Mesenchymal stem cell (in vitro differentiated cells and primary cell): Measurements from ENCODE around the gene ENTHD1.

ENCODE experiments used
- DNase-seq: peaks from one replicate; pipeline ENCODE4 v3.0.0-alpha.2; 2013
- H2AFZ ChIP-seq: one replicate; pipeline ENCODE4 v1.6.1; 2013; ENCODE audit warnings: low read depth, mild to moderate bottlenecking, control low read depth, inconsistent platforms, low read length, moderate library complexity
- H2AK5ac ChIP-seq: 2 replicates; pipeline ENCODE4 v1.6.1; 2013; ENCODE audit warnings: low read length, moderate library complexity, mild to moderate bottlenecking, inconsistent platforms; ENCODE audit not compliant: severe bottlenecking
- H2BK120ac ChIP-seq: one replicate; pipeline ENCODE4 v1.6.1; 2013; ENCODE audit warnings: low read depth, mild to moderate bottlenecking, inconsistent platforms, low read length, moderate library complexity
- H2BK12ac ChIP-seq, 2 experiments: one replicate each; pipeline ENCODE4 v1.6.1; 2013; ENCODE audit warnings: inconsistent platforms in 2 of 2, low read length in 2 of 2, mild to moderate bottlenecking in 2 of 2, moderate library complexity in 2 of 2, control low read depth in 1 of 2
- H2BK15ac ChIP-seq: one replicate; pipeline ENCODE4 v1.6.1; 2013; ENCODE audit warnings: mild to moderate bottlenecking, low read depth, inconsistent platforms; ENCODE audit not compliant: poor library complexity, severe bottlenecking
- H2BK5ac ChIP-seq: 2 replicates; pipeline ENCODE4 v1.6.1; 2013; ENCODE audit warnings: low read depth, mild to moderate bottlenecking, low read length, control low read depth, inconsistent platforms; ENCODE audit not compliant: poor library complexity, severe bottlenecking
- H3K14ac ChIP-seq, 2 experiments: one replicate each; pipeline ENCODE4 v1.6.1; 2013; ENCODE audit warnings: inconsistent platforms in 2 of 2, low read length in 2 of 2, control low read depth in 1 of 2, mild to moderate bottlenecking in 1 of 2, moderate library complexity in 1 of 2
- H3K18ac ChIP-seq, 2 experiments: one replicate each; pipeline ENCODE4 v1.6.1; 2013; ENCODE audit warnings: inconsistent platforms in 2 of 2, low read length in 2 of 2, control low read depth in 1 of 2, low read depth in 1 of 2, mild to moderate bottlenecking in 1 of 2
- H3K23ac ChIP-seq, 2 experiments: one replicate each; pipeline ENCODE4 v1.6.1; 2013; ENCODE audit warnings: inconsistent platforms in 2 of 2, low read length in 2 of 2, mild to moderate bottlenecking in 2 of 2, moderate library complexity in 2 of 2, control low read depth in 1 of 2
- H3K27ac ChIP-seq: 2 replicates; pipeline ENCODE4 v1.5.1; 2013; ENCODE audit warnings: mild to moderate bottlenecking, moderate library complexity, low read length, control low read depth, inconsistent platforms; ENCODE audit not compliant: poor library complexity, severe bottlenecking
- H3K27me3 ChIP-seq, 2 experiments: 2 replicates each; pipeline versions ENCODE4 v1.6.1 to v1.7.0; 2013; ENCODE audit warnings: low read length in 2 of 2, mild to moderate bottlenecking in 2 of 2, moderate library complexity in 2 of 2, control low read depth in 1 of 2, inconsistent platforms in 1 of 2; ENCODE audit not compliant: control insufficient read depth in 1 of 2, insufficient read depth in 1 of 2
- H3K36me3 ChIP-seq, 2 experiments: 2 replicates each; pipeline versions ENCODE4 v1.6.1 to v1.7.0; 2013; ENCODE audit warnings: low read length in 2 of 2, control low read depth in 1 of 2, inconsistent platforms in 1 of 2, low read depth in 1 of 2, mild to moderate bottlenecking in 1 of 2; ENCODE audit not compliant: insufficient read depth in 2 of 2, control insufficient read depth in 1 of 2
- H3K4ac ChIP-seq, 2 experiments: one replicate each; pipeline ENCODE4 v1.6.1; 2013; ENCODE audit warnings: inconsistent platforms in 2 of 2, low read length in 2 of 2, mild to moderate bottlenecking in 2 of 2, moderate library complexity in 2 of 2, control low read depth in 1 of 2, low read depth in 1 of 2
- H3K4me1 ChIP-seq: 2 replicates; pipeline ENCODE4 v1.6.1; 2013; ENCODE audit warnings: low read depth, low read length, control low read depth; ENCODE audit not compliant: control insufficient read depth, insufficient read depth
- H3K4me2 ChIP-seq: 2 replicates; pipeline ENCODE4 v1.6.1; 2013; ENCODE audit warnings: low read length, mild to moderate bottlenecking, inconsistent platforms; ENCODE audit not compliant: poor library complexity, severe bottlenecking
- H3K4me3 ChIP-seq, 2 experiments: 2 replicates each; pipeline versions ENCODE4 v1.5.1 to v1.7.0; 2013; ENCODE audit warnings: low read length in 2 of 2, mild to moderate bottlenecking in 2 of 2, control low read depth in 1 of 2, low read depth in 1 of 2; ENCODE audit not compliant: insufficient read depth in 1 of 2
- H3K79me1 ChIP-seq: replicated peaks from 2 replicates; pipeline ENCODE4 v1.6.1; 2013; ENCODE audit warnings: mild to moderate bottlenecking, control low read depth, low read length, inconsistent platforms; ENCODE audit not compliant: poor library complexity, severe bottlenecking
- H3K9ac ChIP-seq: 2 replicates; pipeline ENCODE4 v1.7.0; 2013; ENCODE audit warnings: mild to moderate bottlenecking, low read length, moderate library complexity
- H3K9me3 ChIP-seq: 2 replicates; pipeline ENCODE4 v1.7.0; 2013; ENCODE audit warnings: mild to moderate bottlenecking, low read length; ENCODE audit not compliant: control insufficient read depth
- H4K8ac ChIP-seq: one replicate; pipeline ENCODE4 v1.6.1; 2013; ENCODE audit warnings: inconsistent platforms, mild to moderate bottlenecking, low read length, moderate library complexity
- H4K91ac ChIP-seq: one replicate; pipeline ENCODE4 v1.6.1; 2013; ENCODE audit warnings: mild to moderate bottlenecking, low read length, inconsistent platforms
- WGBS: methylation state at CpG from one replicate; pipeline ENCODE4 v1.1.7; 2013; ENCODE audit warnings: mixed read lengths; 5-methylcytosine and 5-hydroxymethylcytosine counted together

Gene ENTHD1

GRCh38 chr22:39771486-39771885, 122.1 kb downstream of the ENTHD1 start:
- Histone ChIP-seq H3K4ac (no peak overlapping the region), H3K18ac (no peak overlapping the region), H3K4me3 (no peak overlapping the region), H2BK5ac (no peak overlapping the region), H2BK12ac (no peak overlapping the region), H2AK5ac (no peak overlapping the region), H3K27ac (no peak overlapping the region), H3K79me1 (no peaks in the 10 kb centered on the region), H3K27me3 (peaks cover 58 to 59% of the 10 kb centered on the region in 2 experiments), H4K8ac (no peak overlapping the region), H4K91ac (no peak overlapping the region), H3K36me3 (no peaks in the 10 kb centered on the region), H3K4me1 (no peaks in the 10 kb centered on the region), H3K14ac (no peak overlapping the region), H2BK120ac (no peak overlapping the region), H3K23ac (no peak overlapping the region), H3K9me3 (peaks cover 16% of the 10 kb centered on the region), H2BK15ac (no peak overlapping the region), H3K9ac (no peak overlapping the region), H3K4me2 (no peak overlapping the region), H2AFZ (no peak overlapping the region)
- WGBS, result 95% methylated on average over 2 of the region's 2 CpGs
- DNase-seq, result no peak

- Histone ChIP-seq H3K4me2 (no peak overlapping the region), H4K8ac (no peak overlapping the region), H3K9ac (no peak overlapping the region), H2BK5ac (no peak overlapping the region), H3K36me3 (no peaks in the 10 kb centered on the region), H3K4me1 (no peaks in the 10 kb centered on the region), H3K9me3 (peaks cover 5% of the 10 kb centered on the region), H3K79me1 (no peaks in the 10 kb centered on the region), H4K91ac (no peak overlapping the region), H3K27me3 (peaks cover 33 to 39% of the 10 kb centered on the region in 2 experiments), H3K23ac (no peak overlapping the region), H3K18ac (no peak overlapping the region), H3K27ac (no peak overlapping the region), H3K4me3 (no peak overlapping the region), H2BK15ac (no peak overlapping the region), H3K4ac (no peak overlapping the region), H2AFZ (no peak overlapping the region), H2AK5ac (no peak overlapping the region), H2BK12ac (no peak overlapping the region), H3K14ac (no peak overlapping the region), H2BK120ac (no peak overlapping the region)
- no peak for DNase-seq
- 89% methylated on average over 2 of the region's 2 CpGs for WGBS
Observed at GRCh38 chr22:39765661-39766060, 127.9 kb downstream of the ENTHD1 start.

DNA sequence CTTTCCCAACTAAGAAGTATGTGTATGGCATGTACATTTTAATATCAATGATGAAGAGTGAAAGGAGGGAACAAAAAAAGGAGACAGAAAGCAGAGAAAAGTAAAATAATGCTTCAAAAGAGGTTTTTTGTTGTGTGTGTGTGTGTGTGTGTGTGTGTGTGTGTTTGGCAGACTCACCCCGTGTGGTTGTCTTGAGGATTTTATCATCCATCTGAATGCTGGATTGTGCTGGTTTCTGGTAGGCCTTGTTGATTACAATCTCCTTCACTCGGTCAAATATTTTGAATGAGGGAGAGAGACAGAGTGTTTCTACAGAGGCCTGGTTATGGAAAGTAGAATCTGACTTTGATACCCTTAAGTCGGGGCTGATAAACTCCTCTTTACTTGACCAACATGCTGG, 128.5 kb downstream of the ENTHD1 start:
- no peak overlapping the region for H3K9ac ChIP-seq
- H3K4me3 ChIP-seq, result no peak overlapping the region
- H3K79me1 ChIP-seq, result no peaks in the 10 kb centered on the region
- H3K18ac ChIP-seq, result no peak overlapping the region
- no peak overlapping the region for H2BK15ac ChIP-seq
- no peak for DNase-seq
- no peak overlapping the region for H3K4ac ChIP-seq
- H4K8ac ChIP-seq, result no peak overlapping the region
- no peak overlapping the region for H2BK5ac ChIP-seq
- H2BK120ac ChIP-seq, result no peak overlapping the region
- no peaks in the 10 kb centered on the region for H3K36me3 ChIP-seq
- no peak overlapping the region for H2BK12ac ChIP-seq
- no peak overlapping the region for H3K27ac ChIP-seq
- no peak overlapping the region for H3K14ac ChIP-seq
- H4K91ac ChIP-seq, result no peak overlapping the region
- H3K4me2 ChIP-seq, result no peak overlapping the region
- H3K27me3 ChIP-seq, result peaks cover 30 to 32% of the 10 kb centered on the region in 2 experiments
- no peaks in the 10 kb centered on the region for H3K4me1 ChIP-seq
- H3K9me3 ChIP-seq, result peaks cover 1% of the 10 kb centered on the region
- no peak overlapping the region for H2AFZ ChIP-seq
- no peak overlapping the region for H2AK5ac ChIP-seq
- WGBS, result 61% methylated on average over 3 of the region's 3 CpGs
- no peak overlapping the region for H3K23ac ChIP-seq

- Histone ChIP-seq H4K91ac (no peak overlapping the region), H3K4me2 (no peak overlapping the region), H3K4me3 (no peak overlapping the region), H3K27me3 (peaks cover 20 to 22% of the 10 kb centered on the region in 2 experiments), H3K9ac (no peak overlapping the region), H3K79me1 (no peaks in the 10 kb centered on the region), H3K9me3 (no peaks in the 10 kb centered on the region), H2BK5ac (no peak overlapping the region), H3K4ac (no peak overlapping the region), H4K8ac (no peak overlapping the region), H2BK15ac (no peak overlapping the region), H3K14ac (no peak overlapping the region), H3K36me3 (no peaks in the 10 kb centered on the region), H3K4me1 (no peaks in the 10 kb centered on the region), H3K27ac (no peak overlapping the region), H2BK120ac (no peak overlapping the region), H2BK12ac (no peak overlapping the region), H3K23ac (no peak overlapping the region), H2AK5ac (no peak overlapping the region), H3K18ac (no peak overlapping the region), H2AFZ (no peak overlapping the region)
- no peak for DNase-seq
- WGBS, result 88% methylated on average over 4 of the region's 4 CpGs
Observed at GRCh38 chr22:39763276-39763675, 130.3 kb downstream of the ENTHD1 start.
